ENCODE data around the gene CSRP3.
"Not testable (repeated sequence)": the region's sequence is repeated elsewhere in the genome, so short reads cannot be mapped to it uniquely, and the experiment has no call there.

Gene CSRP3

DNA sequence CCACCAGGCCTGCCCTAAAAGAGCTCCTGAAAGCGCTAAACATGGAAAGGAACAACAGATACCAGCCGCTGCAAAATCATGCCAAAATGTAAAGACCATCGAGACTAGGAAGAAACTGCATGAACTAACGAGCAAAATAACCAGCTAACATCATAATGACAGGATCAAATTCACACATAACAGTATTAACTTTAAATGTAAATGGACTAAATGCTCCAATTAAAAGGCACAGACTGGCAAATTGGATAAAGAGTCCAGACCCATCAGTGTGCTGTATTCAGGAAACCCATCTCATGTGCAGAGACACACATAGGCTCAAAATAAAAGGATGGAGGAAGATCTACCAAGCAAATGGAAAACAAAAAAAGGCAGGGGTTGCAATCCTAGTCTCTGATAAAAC is 64.9 kb downstream of the CSRP3 start:
- not testable (repeated sequence) for H3K27ac ChIP-seq, H3K4me3 ChIP-seq

DNA sequence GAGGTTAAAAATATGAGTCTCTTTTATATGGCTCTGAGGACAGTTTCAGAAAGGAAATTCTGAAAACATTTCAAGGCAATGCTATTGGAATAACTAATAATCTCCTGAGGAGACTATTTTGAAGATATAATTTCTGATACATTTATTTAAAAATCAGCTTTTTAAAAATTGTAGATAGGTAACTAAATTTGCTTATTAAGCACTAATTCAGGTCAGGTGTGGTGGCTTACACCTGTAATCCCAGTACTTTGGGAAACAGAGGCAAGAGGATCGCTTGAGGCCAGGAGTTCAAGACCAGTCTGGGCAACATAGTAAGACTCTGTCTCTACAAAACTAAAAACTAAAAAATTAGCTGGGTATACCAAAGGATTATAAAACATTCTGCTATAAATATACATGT is 67.8 kb downstream of the CSRP3 start:
- H3K27ac ChIP-seq, result no peak overlapping the region

More for the DNA sequence above, 67.8 kb downstream of the CSRP3 start:
- no peak overlapping the region for H3K4me3 ChIP-seq
